Measurements from ENCODE around the gene FAM3A.

The FAM3A gene

DNA sequence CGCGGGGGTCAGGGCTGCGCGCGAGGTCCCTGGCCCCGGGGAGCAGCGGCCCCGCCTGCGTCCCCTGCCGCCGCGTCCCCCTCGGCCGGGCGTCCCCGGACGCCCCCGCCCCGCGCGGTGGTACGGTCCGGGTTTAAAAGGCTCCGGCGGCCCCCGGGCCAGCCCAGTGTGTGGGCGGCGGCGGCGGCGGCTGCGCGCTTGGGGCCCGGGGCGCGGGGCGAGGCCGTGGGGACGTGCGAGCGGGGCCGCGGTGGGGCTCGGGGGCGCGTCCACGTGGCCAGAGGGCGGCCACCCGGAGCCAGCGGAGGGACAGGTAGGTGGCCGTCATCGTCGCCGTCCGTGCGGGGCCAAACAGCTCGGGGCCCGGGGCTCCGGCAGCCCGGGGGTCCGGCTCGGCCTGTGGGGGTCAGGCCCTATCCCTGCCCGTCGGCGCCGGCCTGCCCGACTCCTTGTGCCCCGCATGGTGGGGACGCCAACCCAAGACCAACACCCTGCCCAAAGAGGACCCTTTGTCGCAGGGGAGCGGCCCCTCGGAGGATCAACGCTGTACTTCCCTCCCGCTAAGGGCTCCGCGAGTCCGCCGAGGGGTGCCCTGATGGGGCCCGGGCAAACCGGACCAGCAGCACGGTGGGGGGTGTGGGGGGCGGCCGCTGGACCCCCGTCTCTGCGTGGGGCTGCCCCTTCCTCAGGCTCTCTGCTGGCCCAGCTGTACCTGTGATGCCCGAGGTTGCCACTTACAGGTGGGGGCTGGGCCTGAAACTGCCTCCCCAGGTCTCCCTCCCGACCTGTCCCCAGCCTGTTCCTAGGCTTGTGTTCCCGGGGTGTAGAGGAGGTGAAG is 57.7 kb downstream of the FAM3A start, which contains the start of gene PLXNA3:
Gene PLXNA3, plus strand, starts transcription at position 166 of the 838 bp plus-strand sequence. CDS start 1,903 bp downstream, outside the sequence.
- DNase-seq = peak; percentile 57

GRCh38 chrX:154457491-154458115 is 58.4 kb downstream of the FAM3A start:
- peak; percentile 55 for DNase-seq
